A549 (cell line): ENCODE results near the gene DRC7. TPM values are rescaled to one million over a fixed set of nuclear protein-coding genes. Genes with fewer than 3 reads are reported as not detected.

Source experiments
- ATAC-seq, 2 experiments: fragments of 200-7000 bp in 1 of 2; fragments of >200 bp in 1 of 2; cut with Nextera tagmentation in 1 of 2; cut with Tn5 transposase in 1 of 2; 3 replicates each; pipeline versions ENCODE4 v1.8.0 to v1.9.1; 2018 to 2020; ENCODE audit warnings: mild to moderate bottlenecking in 1 of 2, moderate library complexity in 1 of 2
- CTCF ChIA-PET: fragments of 300-600 bp; sonication (Branson Sonifier 250); formaldehyde crosslinking; extraction: SDS; loops from one replicate; lab custom pipeline; 2021; ENCODE audit warnings: antibody characterized with exemption, inconsistent platforms; lab: Yijun Ruan, JAX
- POLR2A ChIA-PET: fragments of 350-600 bp; formaldehyde crosslinking; extraction: SDS; loops from one replicate; lab custom pipeline; 2021; ENCODE audit warnings: antibody characterized with exemption, inconsistent platforms; lab: Yijun Ruan, JAX
- DNase-seq, 2 experiments: peaks; one replicate each; pipeline versions ENCODE4 v3.0.0 to v3.0.0-alpha.2; 2011 to 2016; ENCODE audit warnings: low read depth in 1 of 2, low spot score in 1 of 2
- FAIRE-seq: peaks from 2 replicates; lab custom pipeline; 2011; peaks lifted over from hg19 to GRCh38; lab: Jason Lieb, UNC
- H3K27ac ChIP-seq, 2 experiments: fragments of >200 bp; sonication (Bioruptor Twin); formaldehyde crosslinking; 3 replicates each; pipeline ENCODE4 v1.5.1; 2016 to 2017
- H3K4me1 ChIP-seq: fragments of >200 bp; sonication (Bioruptor Twin); formaldehyde crosslinking; 3 replicates; pipeline ENCODE4 v1.6.1; 2016
- H3K4me2 ChIP-seq: fragments of >200 bp; sonication (Bioruptor Twin); formaldehyde crosslinking; 3 replicates; pipeline ENCODE4 v1.6.1; 2016
- H3K4me3 ChIP-seq: fragments of >200 bp; sonication (Bioruptor Twin); formaldehyde crosslinking; 3 replicates; pipeline ENCODE4 v1.5.1; 2016
- H3K9me3 ChIP-seq: fragments of >200 bp; sonication (Bioruptor Twin); formaldehyde crosslinking; 3 replicates; pipeline ENCODE4 v1.6.1; 2016
- BCL3 ChIP-seq: fragments of >200 bp; sonication (Bioruptor Twin); formaldehyde crosslinking; IDR thresholded peaks from 3 replicates; pipeline ENCODE4 v1.6.1; 2016
- CEBPB ChIP-seq, 2 experiments: fragments of >200 bp in 1 of 2; sonication (Bioruptor Twin) in 1 of 2; formaldehyde crosslinking in 1 of 2; IDR thresholded peaks; 2 replicates each; pipeline ENCODE4 v1.6.1; 2012 to 2016
- CHD4 ChIP-seq: fragments of 200-600 bp; sonication (generic); IDR thresholded peaks from 2 replicates; pipeline ENCODE4 v1.6.1; 2016; ENCODE audit warnings: antibody characterized with exemption, mild to moderate bottlenecking, borderline replicate concordance
- CTCF ChIP-seq: fragments of >200 bp; sonication (Bioruptor Twin); formaldehyde crosslinking; IDR thresholded peaks from 3 replicates; pipeline ENCODE4 v1.5.1; 2016
- EP300 ChIP-seq, 2 experiments: fragments of >200 bp; sonication (Bioruptor Twin); formaldehyde crosslinking; IDR thresholded peaks; 2 replicates in 1 of 2; 3 replicates in 1 of 2; pipeline ENCODE4 v1.6.1; 2016 to 2017
- ESRRA ChIP-seq: fragments of 150-350 bp; IDR thresholded peaks from 2 replicates; pipeline ENCODE4 v1.6.1; 2014; ENCODE audit warnings: mild to moderate bottlenecking, low read length, borderline replicate concordance
- FOSL2 ChIP-seq, 2 experiments: fragments of 450-650 bp in 1 of 2; fragments of >200 bp in 1 of 2; sonication (Bioruptor Twin) in 1 of 2; formaldehyde crosslinking; IDR thresholded peaks; 2 replicates each; pipeline versions ENCODE4 v1.5.0 to v1.6.1; 2016 to 2020; ENCODE audit warnings: mild to moderate bottlenecking in 1 of 2, moderate library complexity in 1 of 2
- GATA3 ChIP-seq: IDR thresholded peaks from 2 replicates; pipeline ENCODE4 v1.6.1; 2012; ENCODE audit warnings: borderline replicate concordance
- HEYL ChIP-seq: fragments of 250-450 bp; sonication (Bioruptor Pico); IDR thresholded peaks from 2 replicates; pipeline ENCODE4 v1.8.0; 2021; ENCODE audit warnings: mild to moderate bottlenecking, moderate library complexity
- HOXA7 ChIP-seq: fragments of 250-450 bp; sonication (Bioruptor Pico); IDR thresholded peaks from 2 replicates; pipeline ENCODE4 v1.5.0; 2020; ENCODE audit warnings: mild to moderate bottlenecking, moderate library complexity
- HOXB13 ChIP-seq: fragments of 250-450 bp; sonication (Bioruptor Pico); IDR thresholded peaks from 2 replicates; pipeline ENCODE4 v1.5.0; 2020; ENCODE audit warnings: low read depth, mild to moderate bottlenecking, moderate library complexity
- JUN ChIP-seq, 2 experiments: fragments of >200 bp; sonication (Bioruptor Twin); formaldehyde crosslinking; IDR thresholded peaks; 2 replicates in 1 of 2; 3 replicates in 1 of 2; pipeline ENCODE4 v1.6.1; 2016 to 2017
- MAZ ChIP-seq: fragments of 150-350 bp; IDR thresholded peaks from 2 replicates; pipeline ENCODE4 v1.6.1; 2014; ENCODE audit warnings: antibody characterized with exemption, low read depth, low read length, borderline replicate concordance
- MYC ChIP-seq: IDR thresholded peaks from 2 replicates; pipeline ENCODE4 v1.6.1; 2012; ENCODE audit warnings: mild to moderate bottlenecking, inconsistent platforms, low read length, improper control_type of control experiment, borderline replicate concordance
- NPAS2 ChIP-seq: fragments of 250-450 bp; sonication (Bioruptor Pico); IDR thresholded peaks from 2 replicates; pipeline ENCODE4 v1.8.0; 2022; ENCODE audit warnings: mild to moderate bottlenecking, moderate library complexity, borderline replicate concordance
- PHF8 ChIP-seq: fragments of 200-600 bp; sonication (generic); IDR thresholded peaks from 2 replicates; pipeline ENCODE4 v1.6.1; 2016; ENCODE audit warnings: low read depth, mild to moderate bottlenecking, antibody characterized with exemption, moderate library complexity, borderline replicate concordance
- POLR2A ChIP-seq: IDR thresholded peaks from 2 replicates; pipeline ENCODE4 v1.6.1; 2012; ENCODE audit warnings: mild to moderate bottlenecking, low read length
- RAD21 ChIP-seq, 2 experiments: fragments of >200 bp in 1 of 2; sonication (Bioruptor Twin) in 1 of 2; formaldehyde crosslinking in 1 of 2; IDR thresholded peaks in 1 of 2; conservative IDR thresholded peaks in 1 of 2; 2 replicates in 1 of 2; 3 replicates in 1 of 2; pipeline ENCODE4 v1.6.1; 2012 to 2018; ENCODE audit warnings: inconsistent platforms in 1 of 2
- RFX5 ChIP-seq: fragments of 450-650 bp; IDR thresholded peaks from 2 replicates; pipeline ENCODE4 v1.7.1; 2014; ENCODE audit warnings: antibody characterized with exemption, mild to moderate bottlenecking, moderate library complexity
- RNF2 ChIP-seq: fragments of 200-600 bp; sonication (generic); IDR thresholded peaks from 2 replicates; pipeline ENCODE4 v1.6.1; 2016; ENCODE audit warnings: low read depth, mild to moderate bottlenecking, antibody characterized with exemption, moderate library complexity, borderline replicate concordance
- SREBF2 ChIP-seq: fragments of 450-650 bp; IDR thresholded peaks from 2 replicates; pipeline ENCODE4 v1.6.1; 2014; ENCODE audit warnings: mild to moderate bottlenecking, moderate library complexity
- TFCP2L1 ChIP-seq: fragments of 250-450 bp; sonication (Bioruptor Pico); IDR thresholded peaks from 2 replicates; pipeline ENCODE4 v1.5.0; 2021; ENCODE audit warnings: mild to moderate bottlenecking
- TP53 ChIP-seq: fragments of 250-450 bp; sonication (Bioruptor Pico); IDR thresholded peaks from 2 replicates; pipeline ENCODE4 v1.5.0; 2021; ENCODE audit warnings: mild to moderate bottlenecking, moderate library complexity
- USF2 ChIP-seq: fragments of 450-650 bp; IDR thresholded peaks from 2 replicates; pipeline ENCODE4 v1.6.1; 2014; ENCODE audit warnings: antibody characterized with exemption
- ZSCAN20 ChIP-seq: fragments of 250-450 bp; sonication (Bioruptor Pico); IDR thresholded peaks from 2 replicates; pipeline ENCODE4 v1.8.0; 2022; ENCODE audit warnings: mild to moderate bottlenecking, moderate library complexity
- WGBS: methylation state at CpG from one replicate; pipeline ENCODE4 v1.1.6; 2017; ENCODE audit errors: missing lambda C conversion rate; 5-methylcytosine and 5-hydroxymethylcytosine counted together
- polyA plus RNA-seq, 4 experiments: library from polyadenylated mRNA; depleted of rRNA in 3 of 4; stranded (reverse); fragments of >200 nt; fragmentation: RNase III in 1 of 4; extraction: RNeasy Plus Mini Kit Qiagen cat#74134 plus additional on column Dnase treatment in 1 of 4; gene quantifications; 2 replicates in 3 of 4; 3 replicates in 1 of 4; pipeline ENCODE4 v1.2.3, GENCODE V29; 2011 to 2017
- TF ChIP-seq, protein P1 (sequence below): fragments of 250-450 bp; sonication (Bioruptor Pico); IDR thresholded peaks from 2 replicates; pipeline ENCODE4 v1.5.0; 2020; ENCODE audit warnings: low read depth, mild to moderate bottlenecking, moderate library complexity

The DRC7 gene
- polyA plus RNA-seq, 2 of the 4 experiments (the other 2 are of a cell fraction), result 0.10 to 0.28 TPM

GRCh38 chr16:57703416-57704010, 8.9 kb downstream of the DRC7 start:
- FAIRE-seq (no peak), ATAC-seq (no peak), DNase-seq (no peak)
- H3K4me1 ChIP-seq, result peaks cover 13% of the 10 kb centered on the region
- CTCF ChIA-PET, result interaction anchor here (1.1 to 1.7 kb wide), 3 partner anchors 18 to 55 kb away, joined by 3 to 6 read pairs (median 4); no protein-coding TSS in a partner anchor
- H3K27ac ChIP-seq, result peak overlapping the region in 1 of 2 experiments; percentile 48; a peak in 3 of 6 replicates
- TF ChIP-seq TFCP2L1 (CRISPR knock-in tag) (no peak), FOSL2 (IDR thresholded peaks at IDR 0.05) (no peak), FOSL2 (CRISPR knock-in tag; IDR thresholded peaks at IDR 0.05) (no peak), BCL3 (no peak), EP300 (IDR thresholded peaks at IDR 0.05) (no peak), HOXA7 (CRISPR knock-in tag) (no peak), RFX5 (no peak), JUN (IDR thresholded peaks at IDR 0.05) (no peak), PHF8 (no peak), TP53 (CRISPR knock-in tag) (no peak), CHD4 (no peak), POLR2A (no peak), RAD21 (conservative IDR thresholded peaks at IDR 0.05 in 1 of 2, IDR thresholded peaks at IDR 0.05 in 1 of 2) (no peak), MYC (no peak), HEYL (CRISPR knock-in tag) (no peak), HOXB13 (CRISPR knock-in tag) (no peak), RNF2 (no peak), ESRRA (no peak), USF2 (no peak)
- 69% methylated on average over 11 of the region's 11 CpGs for WGBS
- peak overlapping the region; percentile 66 for H3K4me2 ChIP-seq
- POLR2A ChIA-PET, result no interaction called here
- no peak overlapping the region for H3K4me3 ChIP-seq
- H3K9me3 ChIP-seq, result no peaks in the 10 kb centered on the region

- TF ChIP-seq NPAS2 (CRISPR knock-in tag), result no peak
- TF ChIP-seq, protein P1, sequence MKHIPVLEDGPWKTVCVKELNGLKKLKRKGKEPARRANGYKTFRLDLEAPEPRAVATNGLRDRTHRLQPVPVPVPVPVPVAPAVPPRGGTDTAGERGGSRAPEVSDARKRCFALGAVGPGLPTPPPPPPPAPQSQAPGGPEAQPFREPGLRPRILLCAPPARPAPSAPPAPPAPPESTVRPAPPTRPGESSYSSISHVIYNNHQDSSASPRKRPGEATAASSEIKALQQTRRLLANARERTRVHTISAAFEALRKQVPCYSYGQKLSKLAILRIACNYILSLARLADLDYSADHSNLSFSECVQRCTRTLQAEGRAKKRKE (CRISPR knock-in tag), result no peak
- TF ChIP-seq ZSCAN20 (CRISPR knock-in tag), result no peak
- TF ChIP-seq MAZ, result no peak
- no peak for TF ChIP-seq CTCF
- TF ChIP-seq RNF2, result no peak
- TF ChIP-seq SREBF2, result no peak
- no peak for TF ChIP-seq PHF8
- no peak for TF ChIP-seq CEBPB (IDR thresholded peaks at IDR 0.05)
- TF ChIP-seq GATA3, result no peak
- no peak for TF ChIP-seq USF2
- TF ChIP-seq JUN (IDR thresholded peaks at IDR 0.05), result no peak
- H3K4me3 ChIP-seq, result no peak overlapping the region
- no peak for FAIRE-seq
- ATAC-seq, result peak; percentile 27 to 53; a peak in 3 of 6 replicates
- DNase-seq, result peak; percentile 24 to 35
- peaks cover 13% of the 10 kb centered on the region for H3K4me1 ChIP-seq
- no peaks in the 10 kb centered on the region for H3K9me3 ChIP-seq
- ChIA-PET CTCF (interaction anchor here (1.0 to 1.7 kb wide), 3 partner anchors 14 to 55 kb away, joined by 3 to 6 read pairs (median 3); no protein-coding TSS in a partner anchor), POLR2A (no interaction called here)
- H3K4me2 ChIP-seq, result peak overlapping the region; percentile 66
- peak overlapping the region; percentile 23 to 48; a peak in 4 of 6 replicates for H3K27ac ChIP-seq
- 32% methylated on average over 11 of the region's 11 CpGs for WGBS
Measured at GRCh38 chr16:57704011-57704904, 9.7 kb downstream of the DRC7 start.
